ENCODE results near the gene ACER2.

ACER2 gene

GRCh38 chr9:19416143-19416542, 7.3 kb downstream of the ACER2 start:
- H3K9ac ChIP-seq (ENCODE audit: low read depth, low read length, poor library complexity) = no peak overlapping the region
- H3K4me2 ChIP-seq (ENCODE audit: insufficient read depth, low read length, poor library complexity, severe bottlenecking) = no peak overlapping the region
- no peak overlapping the region for H4K91ac ChIP-seq (ENCODE audit: low read depth, low read length, poor library complexity)
- H2BK5ac ChIP-seq (ENCODE audit: low read length) = no peak overlapping the region
- peaks cover 0 to 3% of the 10 kb centered on the region in 2 donors for H3K4me1 ChIP-seq (ENCODE audit: control insufficient read depth in 2 of 2, insufficient read depth in 1 of 2, low read depth in 1 of 2, low read length in 2 of 2)
- WGBS, 2 donors (ENCODE audit: extremely low coverage in 2 of 2, insufficient read length in 2 of 2, insufficient replicate concordance in 1 of 2) = no CpG with 5 or more reads among the region's 2 CpGs
- no peaks in the 10 kb centered on the region for H3K27me3 ChIP-seq (ENCODE audit: control insufficient read depth in 3 of 3, insufficient read depth in 3 of 3, low read depth in 1 of 3, low read length in 3 of 3)
- H2BK15ac ChIP-seq (ENCODE audit: low read length) = no peak overlapping the region
- no peak overlapping the region for H2BK12ac ChIP-seq (ENCODE audit: low read length)
- H3K18ac ChIP-seq (ENCODE audit: low read length) = no peak overlapping the region
- no peak overlapping the region for H3K4ac ChIP-seq (ENCODE audit: low read length)
- H3K4me3 ChIP-seq (ENCODE audit: low read length in 2 of 2) = no peak overlapping the region
- H3K23ac ChIP-seq (ENCODE audit: low read depth, low read length, poor library complexity) = no peak overlapping the region
- no peak overlapping the region for H2AFZ ChIP-seq (ENCODE audit: low read length)
- H3K79me1 ChIP-seq (ENCODE audit: low read depth, low read length) = no peaks in the 10 kb centered on the region
- H3K14ac ChIP-seq (ENCODE audit: low read length) = no peak overlapping the region
- DNase-seq (ENCODE audit: low spot score) = no peak
- no peak overlapping the region for H4K8ac ChIP-seq (ENCODE audit: low read depth, low read length)
- H3K36me3 ChIP-seq (replicated peaks in 1 of 2; ENCODE audit: control insufficient read depth in 2 of 2, insufficient read depth in 2 of 2, low read length in 2 of 2) = peaks cover 0 to 5% of the 10 kb centered on the region in 2 donors
- no peak overlapping the region for H2BK120ac ChIP-seq (ENCODE audit: low read depth, low read length)
- peaks cover 0 to 2% of the 10 kb centered on the region in 2 donors for H3K9me3 ChIP-seq (replicated peaks in 1 of 2; ENCODE audit: control insufficient read depth in 2 of 2, insufficient read depth in 1 of 2, low read depth in 1 of 2, low read length in 2 of 2)
- no peak overlapping the region for H2AK5ac ChIP-seq (ENCODE audit: low read depth, low read length)
- H3K27ac ChIP-seq (replicated peaks; ENCODE audit: low read length) = no peak overlapping the region

GRCh38 chr9:19420877-19421276, 12.1 kb downstream of the ACER2 start:
- no peaks in the 10 kb centered on the region for H3K27me3 ChIP-seq (ENCODE audit: control insufficient read depth in 3 of 3, insufficient read depth in 3 of 3, low read depth in 1 of 3, low read length in 3 of 3)
- no CpG with 5 or more reads among the region's 1 CpG for WGBS, 2 donors (ENCODE audit: extremely low coverage in 2 of 2, insufficient read length in 2 of 2, insufficient replicate concordance in 1 of 2)
- peaks cover 0 to 18% of the 10 kb centered on the region in 2 donors for H3K36me3 ChIP-seq (replicated peaks in 1 of 2; ENCODE audit: control insufficient read depth in 2 of 2, insufficient read depth in 2 of 2, low read length in 2 of 2)
- no peak overlapping the region for H3K9ac ChIP-seq (ENCODE audit: low read depth, low read length, poor library complexity)
- no peak overlapping the region for H2BK12ac ChIP-seq (ENCODE audit: low read length)
- H3K79me1 ChIP-seq (ENCODE audit: low read depth, low read length) = no peaks in the 10 kb centered on the region
- peaks cover 0 to 2% of the 10 kb centered on the region in 2 donors for H3K9me3 ChIP-seq (replicated peaks in 1 of 2; ENCODE audit: control insufficient read depth in 2 of 2, insufficient read depth in 1 of 2, low read depth in 1 of 2, low read length in 2 of 2)
- H4K8ac ChIP-seq (ENCODE audit: low read depth, low read length) = no peak overlapping the region
- H3K27ac ChIP-seq (replicated peaks; ENCODE audit: low read length) = no peak overlapping the region
- peaks cover 2 to 7% of the 10 kb centered on the region in 2 donors for H3K4me1 ChIP-seq (ENCODE audit: control insufficient read depth in 2 of 2, insufficient read depth in 1 of 2, low read depth in 1 of 2, low read length in 2 of 2)
- no peak overlapping the region for H3K4ac ChIP-seq (ENCODE audit: low read length)
- no peak for DNase-seq (ENCODE audit: low spot score)
- H3K4me3 ChIP-seq (ENCODE audit: low read length in 2 of 2) = no peak overlapping the region
- H2AFZ ChIP-seq (ENCODE audit: low read length) = no peak overlapping the region
- H3K14ac ChIP-seq (ENCODE audit: low read length) = no peak overlapping the region
- no peak overlapping the region for H3K23ac ChIP-seq (ENCODE audit: low read depth, low read length, poor library complexity)
- no peak overlapping the region for H3K18ac ChIP-seq (ENCODE audit: low read length)
- no peak overlapping the region for H2BK15ac ChIP-seq (ENCODE audit: low read length)
- H2BK120ac ChIP-seq (ENCODE audit: low read depth, low read length) = no peak overlapping the region
- no peak overlapping the region for H2BK5ac ChIP-seq (ENCODE audit: low read length)
- H3K4me2 ChIP-seq (ENCODE audit: insufficient read depth, low read length, poor library complexity, severe bottlenecking) = no peak overlapping the region
- H2AK5ac ChIP-seq (ENCODE audit: low read depth, low read length) = no peak overlapping the region
- no peak overlapping the region for H4K91ac ChIP-seq (ENCODE audit: low read depth, low read length, poor library complexity)

- Histone ChIP-seq H4K91ac (ENCODE audit: low read depth, low read length, poor library complexity) (no peak overlapping the region), H2AFZ (ENCODE audit: low read length) (no peak overlapping the region), H3K27ac (replicated peaks; ENCODE audit: low read length) (no peak overlapping the region), H3K4me3 (ENCODE audit: low read length in 2 of 2) (no peak overlapping the region), H4K8ac (ENCODE audit: low read depth, low read length) (no peak overlapping the region), H3K9me3 (replicated peaks in 1 of 2; ENCODE audit: control insufficient read depth in 2 of 2, insufficient read depth in 1 of 2, low read depth in 1 of 2, low read length in 2 of 2) (peaks cover 0 to 2% of the 10 kb centered on the region in 2 donors), H3K4me2 (ENCODE audit: insufficient read depth, low read length, poor library complexity, severe bottlenecking) (no peak overlapping the region), H3K18ac (ENCODE audit: low read length) (no peak overlapping the region), H3K4ac (ENCODE audit: low read length) (no peak overlapping the region), H3K79me1 (ENCODE audit: low read depth, low read length) (no peaks in the 10 kb centered on the region), H3K36me3 (replicated peaks in 1 of 2; ENCODE audit: control insufficient read depth in 2 of 2, insufficient read depth in 2 of 2, low read length in 2 of 2) (peaks cover 2 to 25% of the 10 kb centered on the region in 2 donors), H2BK120ac (ENCODE audit: low read depth, low read length) (no peak overlapping the region), H3K9ac (ENCODE audit: low read depth, low read length, poor library complexity) (no peak overlapping the region), H3K14ac (ENCODE audit: low read length) (no peak overlapping the region), H2BK5ac (ENCODE audit: low read length) (no peak overlapping the region), H2AK5ac (ENCODE audit: low read depth, low read length) (no peak overlapping the region), H2BK15ac (ENCODE audit: low read length) (no peak overlapping the region), H3K23ac (ENCODE audit: low read depth, low read length, poor library complexity) (no peak overlapping the region), H3K4me1 (ENCODE audit: control insufficient read depth in 2 of 2, insufficient read depth in 1 of 2, low read depth in 1 of 2, low read length in 2 of 2) (peaks cover 2 to 7% of the 10 kb centered on the region in 2 donors), H3K27me3 (ENCODE audit: control insufficient read depth in 3 of 3, insufficient read depth in 3 of 3, low read depth in 1 of 3, low read length in 3 of 3) (no peaks in the 10 kb centered on the region), H2BK12ac (ENCODE audit: low read length) (no peak overlapping the region)
- no CpG with 5 or more reads among the region's 3 CpGs for WGBS, 2 donors (ENCODE audit: extremely low coverage in 2 of 2, insufficient read length in 2 of 2, insufficient replicate concordance in 1 of 2)
- DNase-seq (ENCODE audit: low spot score) = no peak
These were observed 14.4 kb downstream of the ACER2 start for GRCh38 chr9:19423163-19423562.

DNA sequence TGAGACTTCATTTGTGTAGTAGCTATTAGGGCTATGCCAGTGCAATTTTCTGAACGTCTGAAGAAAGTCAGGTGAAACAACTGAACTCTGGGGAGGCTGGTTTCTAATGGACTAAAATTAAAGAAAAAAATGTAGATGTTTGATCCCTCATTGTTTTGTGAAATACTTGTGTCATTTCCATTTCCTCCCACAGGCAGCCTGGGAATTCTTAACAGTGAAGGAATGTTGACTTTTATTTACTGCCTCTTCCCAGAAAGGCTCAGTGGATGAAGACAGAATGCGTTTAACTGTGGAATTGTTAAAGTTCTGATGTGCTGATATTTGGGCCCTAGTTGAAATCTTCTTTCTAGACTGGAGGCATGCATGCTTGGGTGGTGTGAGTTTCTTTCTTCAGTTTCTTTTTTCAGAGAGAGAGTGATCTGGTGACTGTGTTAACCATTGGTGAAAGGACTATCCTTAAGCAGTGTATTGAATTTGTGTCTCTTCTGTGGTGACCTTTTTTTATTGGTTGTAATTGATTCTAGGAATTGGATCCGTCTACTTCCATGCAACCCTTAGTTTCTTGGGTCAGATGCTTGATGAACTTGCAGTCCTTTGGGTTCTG, 15.5 kb downstream of the ACER2 start:
- H2BK15ac ChIP-seq (ENCODE audit: low read length) = no peak overlapping the region
- H3K14ac ChIP-seq (ENCODE audit: low read length) = no peak overlapping the region
- H4K8ac ChIP-seq (ENCODE audit: low read depth, low read length) = no peak overlapping the region
- no peak for DNase-seq (ENCODE audit: low spot score)
- H4K91ac ChIP-seq (ENCODE audit: low read depth, low read length, poor library complexity) = no peak overlapping the region
- no peak overlapping the region for H2BK5ac ChIP-seq (ENCODE audit: low read length)
- peaks cover 2 to 7% of the 10 kb centered on the region in 2 donors for H3K4me1 ChIP-seq (ENCODE audit: control insufficient read depth in 2 of 2, insufficient read depth in 1 of 2, low read depth in 1 of 2, low read length in 2 of 2)
- no peak overlapping the region for H3K9ac ChIP-seq (ENCODE audit: low read depth, low read length, poor library complexity)
- H3K27ac ChIP-seq (replicated peaks; ENCODE audit: low read length) = no peak overlapping the region
- H3K18ac ChIP-seq (ENCODE audit: low read length) = no peak overlapping the region
- WGBS, 2 donors (ENCODE audit: extremely low coverage in 2 of 2, insufficient read length in 2 of 2, insufficient replicate concordance in 1 of 2) = no CpG with 5 or more reads among the region's 3 CpGs
- H3K79me1 ChIP-seq (ENCODE audit: low read depth, low read length) = no peaks in the 10 kb centered on the region
- H2AFZ ChIP-seq (ENCODE audit: low read length) = no peak overlapping the region
- no peaks in the 10 kb centered on the region for H3K27me3 ChIP-seq (ENCODE audit: control insufficient read depth in 3 of 3, insufficient read depth in 3 of 3, low read depth in 1 of 3, low read length in 3 of 3)
- no peak overlapping the region for H2AK5ac ChIP-seq (ENCODE audit: low read depth, low read length)
- no peak overlapping the region for H2BK12ac ChIP-seq (ENCODE audit: low read length)
- H2BK120ac ChIP-seq (ENCODE audit: low read depth, low read length) = no peak overlapping the region
- no peak overlapping the region for H3K4me2 ChIP-seq (ENCODE audit: insufficient read depth, low read length, poor library complexity, severe bottlenecking)
- H3K36me3 ChIP-seq (replicated peaks in 1 of 2; ENCODE audit: control insufficient read depth in 2 of 2, insufficient read depth in 2 of 2, low read length in 2 of 2) = peaks cover 2 to 29% of the 10 kb centered on the region in 2 donors
- no peak overlapping the region for H3K23ac ChIP-seq (ENCODE audit: low read depth, low read length, poor library complexity)
- no peak overlapping the region for H3K4ac ChIP-seq (ENCODE audit: low read length)
- H3K4me3 ChIP-seq (ENCODE audit: low read length in 2 of 2) = no peak overlapping the region
- peaks cover 0 to 2% of the 10 kb centered on the region in 2 donors for H3K9me3 ChIP-seq (replicated peaks in 1 of 2; ENCODE audit: control insufficient read depth in 2 of 2, insufficient read depth in 1 of 2, low read depth in 1 of 2, low read length in 2 of 2)
